Caco-2 (cell line): ENCODE data around the gene LRP6. TPM values are rescaled to one million over a fixed set of nuclear protein-coding genes. Genes with fewer than 3 reads are reported as not detected.

ENCODE experiments used
- BruUV-seq: library from RNA; stranded (reverse); fragments of 400-500 nt; replicated peaks from 2 replicates; lab custom pipeline; 2021; lab: Mats Ljungman, UMichigan
- CTCF ChIA-PET: fragments of 300-600 bp; sonication (Branson Sonifier 250); formaldehyde crosslinking; loops from one replicate; lab custom pipeline; 2022; ENCODE audit warnings: antibody characterized with exemption; lab: Charles Lee
- POLR2A ChIA-PET: fragments of 300-600 bp; sonication (Branson Sonifier 250); formaldehyde crosslinking; loops from one replicate; lab custom pipeline; 2022; ENCODE audit warnings: antibody characterized with exemption; lab: Charles Lee
- DNase-seq, 2 experiments: peaks; one replicate each; pipeline versions ENCODE4 v3.0.0 to v3.0.0-alpha.2; 2020 to 2022
- H3K27me3 ChIP-seq: replicated peaks from 2 replicates; pipeline ENCODE4 v1.6.0; 2011; ENCODE audit warnings: low read length; ENCODE audit not compliant: control insufficient read depth, insufficient read depth
- H3K36me3 ChIP-seq: 2 replicates; pipeline ENCODE4 v1.5.1; 2011; ENCODE audit warnings: low read length; ENCODE audit not compliant: control insufficient read depth, insufficient read depth
- H3K4me1 ChIP-seq: fragments of 250-450 bp; sonication (Bioruptor Pico); 2 replicates; pipeline ENCODE4 v1.5.1; 2020; ENCODE audit warnings: mild to moderate bottlenecking
- H3K4me3 ChIP-seq: 2 replicates; pipeline ENCODE4 v1.5.1; 2011; ENCODE audit warnings: low read depth, mild to moderate bottlenecking, control low read depth, low read length
- H3K9me3 ChIP-seq: fragments of 250-450 bp; sonication (Bioruptor Pico); 2 replicates; pipeline ENCODE4 v1.5.1; 2020; ENCODE audit warnings: mild to moderate bottlenecking, moderate library complexity
- H3K27ac Mint-ChIP-seq: one replicate; pipeline ENCODE4 v1.8.0; 2022; ENCODE audit warnings: mixed read lengths; ENCODE audit not compliant: unreplicated experiment
- H3K27me3 Mint-ChIP-seq: one replicate; pipeline ENCODE4 v1.8.0; 2022; ENCODE audit warnings: mixed read lengths; ENCODE audit not compliant: insufficient read depth, unreplicated experiment
- H3K36me3 Mint-ChIP-seq: one replicate; pipeline ENCODE4 v1.8.0; 2022; ENCODE audit warnings: mild to moderate bottlenecking, mixed read lengths; ENCODE audit not compliant: insufficient read depth, unreplicated experiment
- H3K4me1 Mint-ChIP-seq: one replicate; pipeline ENCODE4 v1.8.0; 2022; ENCODE audit warnings: low read depth, mixed read lengths; ENCODE audit not compliant: unreplicated experiment
- H3K4me3 Mint-ChIP-seq: one replicate; pipeline ENCODE4 v1.8.0; 2022; ENCODE audit warnings: mild to moderate bottlenecking, moderate library complexity, mixed read lengths; ENCODE audit not compliant: unreplicated experiment
- H3K9me3 Mint-ChIP-seq: one replicate; pipeline ENCODE4 v1.8.0; 2022; ENCODE audit warnings: mixed read lengths; ENCODE audit not compliant: unreplicated experiment
- intact Hi-C: fragments of 100-400 bp; cut with micrococcal nuclease; formaldehyde crosslinking; loops from one replicate; pipeline ENCODE4 v1.10.0; 2022; ENCODE audit not compliant: unreplicated experiment
- total RNA-seq: library from RNA; stranded (reverse); gene quantifications from 2 replicates; pipeline ENCODE4 v1.2.3, GENCODE V29; 2022
- TF ChIP-seq, protein P1 (sequence below), 2 experiments: fragments of 200-600 bp in 1 of 2; IDR thresholded peaks; 1 replicate in 1 of 2; 2 replicates in 1 of 2; pipeline versions ENCODE4 v1.5.1 to v1.8.0; 2011 to 2022; ENCODE audit warnings: antibody characterized with exemption in 1 of 2, control low read depth in 1 of 2, inconsistent platforms in 1 of 2, low read depth in 1 of 2, low read length in 1 of 2, mild to moderate bottlenecking in 1 of 2, moderate library complexity in 1 of 2; ENCODE audit not compliant: insufficient read depth in 1 of 2, severe bottlenecking in 1 of 2, unreplicated experiment in 1 of 2

The LRP6 gene
- total RNA-seq, 1 experiment from 2014 or later: 72.7 TPM

- H3K4me3 ChIP-seq: no peak overlapping the region
- H3K9me3 ChIP-seq: peaks cover 14% of the 10 kb centered on the region; the same call in 1 of the 2 replicates
- DNase-seq: no peak
- no peaks in the 10 kb centered on the region for H3K4me1 ChIP-seq
- H3K27me3 Mint-ChIP-seq: no peaks in the 10 kb centered on the region
- no peak overlapping the region for H3K4me3 Mint-ChIP-seq
- H3K4me1 Mint-ChIP-seq: no peaks in the 10 kb centered on the region
- ChIA-PET POLR2A (no interaction called here), CTCF (no interaction called here)
- H3K9me3 Mint-ChIP-seq: peaks cover 15% of the 10 kb centered on the region
- TF ChIP-seq, protein P1, sequence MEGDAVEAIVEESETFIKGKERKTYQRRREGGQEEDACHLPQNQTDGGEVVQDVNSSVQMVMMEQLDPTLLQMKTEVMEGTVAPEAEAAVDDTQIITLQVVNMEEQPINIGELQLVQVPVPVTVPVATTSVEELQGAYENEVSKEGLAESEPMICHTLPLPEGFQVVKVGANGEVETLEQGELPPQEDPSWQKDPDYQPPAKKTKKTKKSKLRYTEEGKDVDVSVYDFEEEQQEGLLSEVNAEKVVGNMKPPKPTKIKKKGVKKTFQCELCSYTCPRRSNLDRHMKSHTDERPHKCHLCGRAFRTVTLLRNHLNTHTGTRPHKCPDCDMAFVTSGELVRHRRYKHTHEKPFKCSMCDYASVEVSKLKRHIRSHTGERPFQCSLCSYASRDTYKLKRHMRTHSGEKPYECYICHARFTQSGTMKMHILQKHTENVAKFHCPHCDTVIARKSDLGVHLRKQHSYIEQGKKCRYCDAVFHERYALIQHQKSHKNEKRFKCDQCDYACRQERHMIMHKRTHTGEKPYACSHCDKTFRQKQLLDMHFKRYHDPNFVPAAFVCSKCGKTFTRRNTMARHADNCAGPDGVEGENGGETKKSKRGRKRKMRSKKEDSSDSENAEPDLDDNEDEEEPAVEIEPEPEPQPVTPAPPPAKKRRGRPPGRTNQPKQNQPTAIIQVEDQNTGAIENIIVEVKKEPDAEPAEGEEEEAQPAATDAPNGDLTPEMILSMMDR (IDR thresholded peaks at IDR 0.05; ENCODE audit: insufficient read depth in 1 of 2, low read depth in 1 of 2, low read length in 1 of 2, severe bottlenecking in 1 of 2, unreplicated experiment in 1 of 2): no peak
- no peaks in the 10 kb centered on the region for H3K27me3 ChIP-seq
- peaks cover 59% of the 10 kb centered on the region for H3K36me3 Mint-ChIP-seq
- intact Hi-C loops: no loop called here
- H3K36me3 ChIP-seq: no peaks in the 10 kb centered on the region; the same call in 1 of the 2 replicates
- H3K27ac Mint-ChIP-seq: no peak overlapping the region
- no TSS peak for BruUV-seq
Observed at GRCh38 chr12:12108441-12109058, 158.3 kb downstream of the LRP6 start.

- TF ChIP-seq, protein P1 (IDR thresholded peaks at IDR 0.05; ENCODE audit: insufficient read depth in 1 of 2, low read depth in 1 of 2, low read length in 1 of 2, severe bottlenecking in 1 of 2, unreplicated experiment in 1 of 2): no peak
- peaks cover 15% of the 10 kb centered on the region for H3K9me3 Mint-ChIP-seq
- POLR2A ChIA-PET: no interaction called here
- Histone ChIP-seq H3K27me3 (no peaks in the 10 kb centered on the region), H3K4me3 (no peak overlapping the region), H3K9me3 (peaks cover 14% of the 10 kb centered on the region; the same call in 1 of the 2 replicates), H3K4me1 (no peaks in the 10 kb centered on the region), H3K36me3 (no peaks in the 10 kb centered on the region; the same call in 1 of the 2 replicates)
- CTCF ChIA-PET: no interaction called here
- H3K36me3 Mint-ChIP-seq: peaks cover 57% of the 10 kb centered on the region
- no peaks in the 10 kb centered on the region for H3K27me3 Mint-ChIP-seq
- no TSS peak for BruUV-seq
- no peaks in the 10 kb centered on the region for H3K4me1 Mint-ChIP-seq
- no peak overlapping the region for H3K4me3 Mint-ChIP-seq
- intact Hi-C loops: no loop called here
- DNase-seq: no peak
- no peak overlapping the region for H3K27ac Mint-ChIP-seq
Observed at GRCh38 chr12:12107678-12108077, 159.2 kb downstream of the LRP6 start.

GRCh38 chr12:12099102-12099501 is 167.7 kb downstream of the LRP6 start:
- Mint-ChIP-seq H3K4me3 (no peak overlapping the region), H3K36me3 (peaks cover 23% of the 10 kb centered on the region), H3K27ac (no peak overlapping the region), H3K4me1 (peaks cover 19% of the 10 kb centered on the region), H3K27me3 (no peaks in the 10 kb centered on the region), H3K9me3 (no peaks in the 10 kb centered on the region)
- H3K4me3 ChIP-seq: no peak overlapping the region
- no peak for DNase-seq
- ChIA-PET CTCF (no interaction called here), POLR2A (no interaction called here)
- TF ChIP-seq, protein P1 (IDR thresholded peaks at IDR 0.05; ENCODE audit: insufficient read depth in 1 of 2, low read depth in 1 of 2, low read length in 1 of 2, severe bottlenecking in 1 of 2, unreplicated experiment in 1 of 2): no peak
- H3K27me3 ChIP-seq: no peaks in the 10 kb centered on the region
- intact Hi-C loops: no loop called here
- H3K36me3 ChIP-seq: peaks cover 3% of the 10 kb centered on the region
- H3K9me3 ChIP-seq: 0 out of 2 replicates have a peak, but pooled peaks cover under 1% of the 10 kb centered on the region
- BruUV-seq: no TSS peak
- peaks cover 18% of the 10 kb centered on the region; the same call in 1 of the 2 replicates for H3K4me1 ChIP-seq
